GM18505 (cell line): ENCODE data around the gene OR4F15.

ENCODE experiments used
- ATAC-seq: cut with Tn5 transposase; IDR thresholded peaks from one replicate; pipeline ENCODE4 v1.9.1; 2021; ENCODE audit not compliant: unreplicated experiment
- POLR2A ChIP-seq: IDR thresholded peaks from 4 replicates; pipeline ENCODE4 v1.6.1; 2011; ENCODE audit warnings: borderline replicate concordance; ENCODE audit not compliant: insufficient read depth, insufficient read length; ENCODE audit errors: extremely low read depth

OR4F15 gene

GRCh38 chr15:101795455-101795854 is 16.5 kb upstream of the OR4F15 start:
- no peak for ATAC-seq
- no peak for TF ChIP-seq POLR2A

- no peak for ATAC-seq
- no peak for TF ChIP-seq POLR2A
Measured at GRCh38 chr15:101799665-101800064, 12.3 kb upstream of the OR4F15 start.

- TF ChIP-seq POLR2A = no peak
- no peak for ATAC-seq
Measured at GRCh38 chr15:101801048-101801447, 11.0 kb upstream of the OR4F15 start.

GRCh38 chr15:101803209-101803608 is 8.8 kb upstream of the OR4F15 start, which contains the start of gene OR4F6:
Gene OR4F6 (plus strand): TSS chr15:101803509. CDS start chr15:101805720, 2,211 bp downstream.
- TF ChIP-seq POLR2A = no peak
- ATAC-seq = no peak

- TF ChIP-seq POLR2A = no peak
- no peak for ATAC-seq
Measured at GRCh38 chr15:101803676-101804075, 8.3 kb upstream of the OR4F15 start.

GRCh38 chr15:101804375-101804774 is 7.6 kb upstream of the OR4F15 start:
- TF ChIP-seq POLR2A = no peak
- ATAC-seq = no peak

- ATAC-seq = no peak
Measured at GRCh38 chr15:101804941-101805340, 7.1 kb upstream of the OR4F15 start.

GRCh38 chr15:101805605-101806345 is 6.2 kb upstream of the OR4F15 start:
- no peak for ATAC-seq
- no peak for TF ChIP-seq POLR2A

More at GRCh38 chr15:101804941-101805340, 7.1 kb upstream of the OR4F15 start:
- no peak for TF ChIP-seq POLR2A

GRCh38 chr15:101807345-101807945 is 4.6 kb upstream of the OR4F15 start:
- no peak for TF ChIP-seq POLR2A
- no peak for ATAC-seq

GRCh38 chr15:101808201-101808600 is 3.8 kb upstream of the OR4F15 start:
- no peak for TF ChIP-seq POLR2A
- no peak for ATAC-seq

- ATAC-seq = no peak
- no peak for TF ChIP-seq POLR2A
Measured at GRCh38 chr15:101810456-101810855, 1.5 kb upstream of the OR4F15 start.

GRCh38 chr15:101810876-101811275 is 1.1 kb upstream of the OR4F15 start:
- TF ChIP-seq POLR2A = no peak
- no peak for ATAC-seq

- no peak for ATAC-seq
- TF ChIP-seq POLR2A = no peak
Measured at GRCh38 chr15:101813803-101814534, 2.0 kb downstream of the OR4F15 start.
